NCI-H526 treated with DMSO at 0.1 percent for 48 hours (cell line): Measurements from ENCODE around the gene CDKN2C.

ENCODE experiments used
- DNase-seq: peaks from one replicate; lab custom pipeline; 2025; lab: John Stamatoyannopoulos, UW

Gene CDKN2C

DNA sequence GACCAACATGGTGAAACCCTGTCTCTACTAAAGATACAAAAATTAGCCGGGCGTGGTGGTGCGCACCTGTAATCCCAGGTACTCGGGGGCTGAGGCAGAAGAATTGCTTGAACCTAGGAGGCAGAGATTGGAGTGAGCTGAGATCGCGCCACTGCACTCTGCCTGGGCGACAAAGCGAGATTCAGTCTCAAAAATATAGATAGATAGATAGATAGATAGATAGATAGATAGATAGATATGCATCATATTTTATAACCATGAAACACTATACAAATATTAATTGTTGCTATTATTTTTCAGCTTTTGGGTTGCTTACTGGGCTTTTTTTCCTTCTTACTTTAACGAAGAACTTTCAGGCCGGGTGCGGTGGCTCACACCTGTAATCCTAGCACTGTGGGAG lies 5.2 kb upstream of the CDKN2C start:
- DNase-seq, result no peak

DNA sequence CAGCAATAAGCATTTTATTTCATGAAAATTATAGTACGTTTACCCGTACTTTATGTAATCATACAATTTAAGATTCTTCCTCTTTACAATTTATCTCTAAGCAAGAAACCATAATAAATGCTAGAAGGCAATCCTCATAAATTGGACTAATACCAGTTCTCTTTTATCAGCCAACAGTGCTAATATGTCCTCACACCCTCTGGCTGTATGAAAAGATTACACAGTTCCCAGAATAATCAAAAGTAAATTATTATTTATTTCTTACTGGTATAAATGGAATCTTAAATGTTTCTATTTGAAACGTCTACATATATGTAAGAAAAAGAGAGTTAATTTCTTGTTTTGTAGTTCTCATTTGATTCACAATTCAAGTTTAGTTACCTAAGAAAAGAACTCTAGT lies 3.1 kb upstream of the CDKN2C start:
- no peak for DNase-seq

DNA sequence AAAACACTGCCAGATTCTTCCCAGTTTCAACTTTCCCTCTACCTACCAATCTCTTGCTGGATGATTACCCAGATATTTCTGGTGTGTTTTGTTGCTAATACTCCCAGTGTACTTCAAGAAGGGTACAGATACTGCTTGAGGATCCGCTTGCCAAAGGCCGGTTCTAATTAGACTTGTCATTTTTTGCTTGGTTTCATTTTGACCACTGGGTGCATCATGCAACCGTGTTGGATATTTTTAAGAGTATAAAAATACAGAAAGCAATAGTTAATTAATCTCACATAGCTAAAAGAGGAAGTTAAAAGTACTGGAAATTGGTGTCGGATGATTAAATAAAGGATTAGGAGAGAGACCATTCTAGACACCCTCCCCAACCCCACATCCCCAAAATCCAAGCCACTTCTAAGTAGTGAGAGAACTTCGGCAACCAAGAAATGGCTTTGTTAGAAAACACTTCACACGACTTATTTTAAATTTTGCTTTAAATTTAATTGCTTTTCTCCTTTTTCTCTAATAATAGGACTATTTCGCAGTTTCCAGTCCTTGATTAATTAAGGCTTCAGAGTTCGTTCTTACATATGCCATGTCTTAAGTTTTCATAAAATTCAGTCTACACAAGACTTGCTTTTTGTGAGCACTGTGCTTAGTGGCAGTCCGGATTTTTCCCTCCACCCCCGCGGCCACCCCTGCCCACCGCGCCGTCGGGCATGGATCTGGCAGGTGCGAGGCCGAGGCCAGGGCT lies 2.5 kb upstream of the CDKN2C start:
- no peak for DNase-seq

DNA sequence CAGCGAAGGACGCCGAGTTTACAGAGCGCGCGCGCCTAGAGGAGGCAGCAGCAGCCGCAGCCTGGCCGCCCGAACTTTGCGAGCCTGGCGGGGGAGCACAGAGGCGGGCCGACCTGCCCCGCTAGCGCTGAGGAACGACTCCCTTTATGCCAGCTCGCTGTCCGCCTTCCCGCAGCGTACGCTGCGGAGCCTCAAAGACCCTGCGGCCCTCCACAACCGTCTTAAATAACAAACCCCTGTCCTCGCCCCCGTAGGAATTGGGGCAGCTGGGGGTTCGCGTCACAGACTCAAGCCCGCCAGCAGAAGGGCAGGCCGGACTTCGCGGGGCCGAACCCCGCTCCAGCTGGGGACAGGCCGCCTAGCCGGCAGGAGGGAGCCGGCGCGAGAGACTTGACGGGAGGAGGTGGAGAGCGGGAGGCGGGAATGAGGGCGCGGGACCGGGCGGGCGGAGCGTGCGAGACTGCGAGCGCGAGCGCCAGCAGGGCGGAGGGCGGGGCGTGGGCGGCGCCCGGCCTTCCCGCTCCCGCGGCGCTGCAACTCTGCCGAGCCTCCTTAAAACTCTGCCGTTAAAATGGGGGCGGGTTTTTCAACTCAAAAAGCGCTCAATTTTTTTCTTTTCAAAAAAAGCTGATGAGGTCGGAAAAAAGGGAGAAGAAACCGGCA lies 1.8 kb upstream of the CDKN2C start:
- DNase-seq, result peak; percentile 91

DNA sequence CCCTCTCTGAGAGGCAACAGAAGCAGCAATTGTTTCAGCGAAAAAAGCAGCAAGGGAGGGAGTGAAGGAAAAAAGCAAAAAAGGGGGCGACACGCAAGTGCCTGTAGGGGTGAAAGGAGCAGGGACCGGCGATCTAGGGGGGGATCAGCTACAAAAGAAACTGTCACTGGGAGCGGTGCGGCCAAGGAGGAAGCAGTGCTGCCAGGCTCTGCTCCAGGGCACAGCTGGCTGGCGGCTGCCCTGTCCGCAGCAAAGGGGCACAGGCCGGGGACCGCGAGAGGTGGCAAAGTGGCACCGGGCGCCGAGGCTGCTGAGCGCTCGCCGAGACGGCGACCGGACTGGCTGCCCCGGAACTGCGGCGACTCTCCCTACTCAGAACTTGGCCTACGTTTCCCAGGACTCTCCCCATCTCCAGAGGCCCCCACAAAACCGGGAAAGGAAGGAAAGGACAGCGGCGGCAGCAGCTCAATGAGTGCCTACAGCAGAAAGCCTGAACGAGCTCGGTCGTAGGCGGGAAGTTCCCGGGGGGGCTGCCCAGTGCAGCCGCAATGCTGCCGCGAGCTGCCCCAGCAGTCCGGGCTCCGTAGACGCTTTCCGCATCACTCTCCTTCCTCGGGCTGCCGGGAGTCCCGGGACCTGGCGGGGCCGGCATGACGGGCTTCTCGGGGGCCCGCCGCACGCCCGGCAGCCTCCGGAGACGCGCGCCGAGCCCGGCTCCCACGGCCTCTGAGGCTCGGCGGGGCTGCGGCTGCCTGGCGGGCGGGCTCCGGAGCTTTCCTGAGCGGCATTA lies 1.0 kb upstream of the CDKN2C start:
- peak; percentile 61 for DNase-seq

DNA sequence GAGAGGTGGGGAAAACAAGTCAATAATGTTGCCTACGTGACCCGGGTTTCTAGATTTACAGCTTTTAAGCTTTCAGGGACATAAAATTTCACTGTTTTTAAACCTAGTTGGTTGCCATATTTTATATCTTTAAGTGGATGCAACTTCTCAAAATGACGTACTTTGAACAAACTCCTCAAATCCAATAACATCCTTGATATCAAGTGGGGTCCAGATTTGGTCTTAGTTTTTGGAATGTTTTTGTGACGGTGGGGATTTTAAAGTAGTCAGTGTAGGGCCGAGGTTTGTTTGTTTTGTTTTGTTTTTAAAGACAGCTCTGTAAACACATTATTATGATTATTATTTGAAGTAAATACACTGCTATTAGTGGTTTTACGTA lies 453 bp downstream of the CDKN2C start:
- no peak for DNase-seq

DNA sequence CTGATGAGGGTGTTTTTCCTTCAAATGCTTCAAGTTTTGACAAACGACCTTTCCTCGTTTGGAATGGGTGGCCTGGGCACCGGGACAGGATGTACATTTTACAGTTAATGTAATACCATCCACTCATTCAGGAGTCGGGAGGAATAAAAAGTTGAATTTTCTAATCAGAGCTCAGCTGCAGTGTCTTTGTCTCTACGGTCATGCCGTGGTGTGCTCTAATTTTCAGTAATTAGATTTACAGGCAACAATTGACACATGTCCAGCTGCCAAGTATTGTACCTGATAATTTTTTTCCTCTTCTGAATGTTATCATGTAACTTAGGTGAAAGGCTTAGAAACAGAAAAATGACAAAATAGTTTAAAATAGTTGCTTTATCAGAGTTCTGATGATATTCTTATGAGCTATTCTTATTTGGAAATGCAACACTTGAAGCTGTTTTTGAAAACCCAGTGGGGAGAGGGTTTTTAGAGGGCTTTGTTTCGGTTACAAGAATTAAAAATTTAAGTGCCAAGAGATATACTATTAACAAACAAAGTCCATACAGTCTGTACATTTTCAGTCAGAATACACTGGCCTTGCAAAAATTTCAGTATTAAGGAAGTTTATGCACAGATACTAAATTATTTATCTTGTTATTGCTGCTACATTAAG lies 1.0 kb downstream of the CDKN2C start:
- no peak for DNase-seq

DNA sequence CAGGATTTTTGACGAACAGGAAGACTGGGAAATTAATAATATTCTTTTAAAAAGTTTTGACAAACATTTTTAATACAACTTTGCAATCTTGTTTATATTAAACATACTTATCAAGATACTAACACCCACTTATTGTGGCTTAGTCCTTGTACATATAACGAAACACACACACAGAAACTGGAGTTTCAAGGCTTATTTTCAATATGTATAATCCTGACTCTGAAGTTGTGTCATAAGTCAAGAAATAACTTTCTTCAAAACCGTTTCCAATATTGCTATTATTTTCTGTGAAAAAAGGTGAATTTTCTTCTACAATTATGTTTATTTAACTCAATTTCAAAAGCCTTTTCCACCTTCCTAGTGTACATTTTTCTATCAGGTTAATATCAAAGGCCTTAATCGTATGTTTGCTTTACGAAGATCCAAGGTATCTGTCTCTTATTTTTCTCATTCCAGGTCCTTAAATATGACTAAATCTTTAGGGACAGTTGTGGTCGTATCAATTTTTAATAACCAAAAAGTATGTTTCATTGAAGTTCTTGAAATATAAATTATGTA lies 1.8 kb downstream of the CDKN2C start:
- no peak for DNase-seq

DNA sequence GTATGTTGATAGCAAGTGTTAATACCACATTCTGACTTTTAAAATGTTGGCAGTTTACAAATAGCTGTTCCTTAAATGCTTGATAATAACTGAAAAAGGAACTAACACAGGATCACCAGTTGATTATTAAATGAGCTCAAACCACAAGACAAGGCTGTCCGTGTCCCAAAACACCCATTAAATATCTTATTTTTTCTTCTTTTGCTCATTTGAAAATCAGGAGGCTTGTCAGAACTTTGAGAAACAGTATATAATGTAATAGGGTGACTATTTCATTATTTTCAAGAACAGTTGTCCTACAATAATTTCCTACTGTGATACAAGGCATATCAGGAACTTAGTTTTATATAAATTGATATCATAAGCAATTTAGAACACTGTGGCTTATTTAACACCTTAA lies 2.7 kb downstream of the CDKN2C start:
- DNase-seq, result no peak

DNA sequence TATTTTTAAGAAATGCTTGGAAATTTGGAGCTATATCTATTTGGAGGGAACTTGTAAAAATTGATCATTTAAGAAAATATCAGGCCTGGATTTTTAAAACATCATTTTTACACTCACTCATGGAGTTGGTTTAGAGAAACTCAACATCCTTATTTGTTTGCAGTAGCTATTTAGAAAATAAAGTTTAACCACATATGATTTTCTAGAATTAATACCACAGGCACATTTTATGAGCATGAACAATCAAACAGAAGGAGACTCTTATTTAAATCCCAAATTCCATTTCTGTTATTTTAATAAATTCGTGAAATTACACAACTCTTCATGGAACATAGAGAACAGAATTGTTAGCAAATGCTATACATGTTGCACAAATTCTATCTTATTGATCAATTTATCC lies 3.2 kb downstream of the CDKN2C start:
- DNase-seq, result no peak

DNA sequence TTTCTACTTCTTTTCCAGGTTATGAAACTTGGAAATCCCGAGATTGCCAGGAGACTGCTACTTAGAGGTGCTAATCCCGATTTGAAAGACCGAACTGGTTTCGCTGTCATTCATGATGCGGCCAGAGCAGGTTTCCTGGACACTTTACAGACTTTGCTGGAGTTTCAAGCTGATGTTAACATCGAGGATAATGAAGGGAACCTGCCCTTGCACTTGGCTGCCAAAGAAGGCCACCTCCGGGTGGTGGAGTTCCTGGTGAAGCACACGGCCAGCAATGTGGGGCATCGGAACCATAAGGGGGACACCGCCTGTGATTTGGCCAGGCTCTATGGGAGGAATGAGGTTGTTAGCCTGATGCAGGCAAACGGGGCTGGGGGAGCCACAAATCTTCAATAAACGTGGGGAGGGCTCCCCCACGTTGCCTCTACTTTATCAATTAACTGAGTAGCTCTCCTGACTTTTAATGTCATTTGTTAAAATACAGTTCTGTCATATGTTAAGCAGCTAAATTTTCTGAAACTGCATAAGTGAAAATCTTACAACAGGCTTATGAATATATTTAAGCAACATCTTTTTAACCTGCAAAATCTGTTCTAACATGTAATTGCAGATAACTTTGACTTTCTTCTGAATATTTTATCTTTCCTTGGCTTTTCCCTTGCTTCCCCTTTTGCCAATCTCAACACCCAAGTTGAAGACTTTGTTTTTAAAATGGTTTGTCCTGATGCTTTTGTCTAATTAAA lies 4.0 kb downstream of the CDKN2C start:
- no peak for DNase-seq

DNA sequence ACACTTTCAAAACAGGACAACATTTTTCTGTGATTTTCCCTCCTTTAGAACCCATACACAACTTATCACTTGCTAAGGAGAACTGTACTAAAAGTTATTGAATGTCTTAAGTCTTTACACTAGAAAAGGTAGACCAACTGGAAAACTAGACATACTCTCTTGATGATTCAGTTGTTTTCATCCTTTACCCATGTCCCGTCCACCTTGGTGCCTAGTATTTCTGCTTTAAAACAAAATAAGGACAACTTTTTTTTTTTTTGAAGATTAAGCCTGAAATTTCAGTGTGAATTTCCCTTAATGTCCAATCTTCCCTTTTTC lies 4.5 kb downstream of the CDKN2C start:
- no peak for DNase-seq

DNA sequence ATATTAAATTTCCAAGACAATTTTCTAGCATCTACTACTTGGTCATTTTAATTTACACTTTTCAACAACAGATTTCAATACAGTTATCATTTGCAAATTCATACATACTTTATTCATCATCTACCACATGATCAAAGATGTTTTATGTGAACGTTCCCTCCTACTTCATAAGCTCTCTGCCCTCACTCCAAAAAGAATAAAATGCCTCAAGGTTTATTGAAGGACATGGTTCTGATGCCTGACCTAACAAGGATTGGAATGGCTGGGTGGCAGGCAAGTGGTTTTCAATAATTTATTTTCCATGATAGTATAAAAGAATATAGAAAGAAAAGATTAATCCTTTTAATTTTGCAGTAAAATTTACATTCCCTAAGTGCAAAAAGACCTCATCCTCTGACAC lies 5.4 kb downstream of the CDKN2C start:
- no peak for DNase-seq

DNA sequence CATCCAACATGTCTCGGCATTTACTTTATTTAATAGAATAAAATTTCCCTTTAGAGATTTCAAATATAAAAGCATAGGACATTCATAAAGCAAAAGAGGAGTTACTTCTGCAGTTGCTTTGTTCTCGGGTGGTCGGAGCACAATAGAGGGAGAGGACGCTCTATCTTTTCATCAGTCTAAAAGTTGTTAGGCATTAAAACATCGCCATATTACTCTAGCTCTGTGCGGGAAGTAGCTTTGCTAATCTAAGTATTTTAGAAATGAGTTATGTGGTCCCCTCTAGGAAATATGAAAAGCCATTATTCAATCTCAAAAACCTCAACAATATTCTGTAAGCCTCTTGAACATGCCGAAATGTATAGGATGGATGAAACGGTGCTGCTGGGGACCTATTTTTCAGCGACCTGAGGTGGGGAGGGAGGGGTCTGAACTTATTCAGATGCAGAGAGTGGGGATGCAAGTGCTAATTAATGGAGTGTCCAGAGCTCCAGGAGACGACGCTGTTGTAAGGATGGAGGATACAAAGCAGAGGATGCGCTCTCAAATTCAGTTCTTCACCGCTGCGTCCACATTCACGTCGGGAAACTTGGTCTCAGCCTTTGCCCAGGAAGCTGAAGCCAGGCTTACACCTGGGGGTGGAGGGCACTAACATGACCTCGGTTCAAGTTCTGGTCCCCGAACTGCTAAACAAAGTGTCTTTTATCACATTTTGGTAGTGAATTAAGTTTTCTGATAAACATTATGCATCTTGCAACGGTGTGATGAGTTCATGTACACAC lies 6.3 kb downstream of the CDKN2C start:
- DNase-seq, result no peak

DNA sequence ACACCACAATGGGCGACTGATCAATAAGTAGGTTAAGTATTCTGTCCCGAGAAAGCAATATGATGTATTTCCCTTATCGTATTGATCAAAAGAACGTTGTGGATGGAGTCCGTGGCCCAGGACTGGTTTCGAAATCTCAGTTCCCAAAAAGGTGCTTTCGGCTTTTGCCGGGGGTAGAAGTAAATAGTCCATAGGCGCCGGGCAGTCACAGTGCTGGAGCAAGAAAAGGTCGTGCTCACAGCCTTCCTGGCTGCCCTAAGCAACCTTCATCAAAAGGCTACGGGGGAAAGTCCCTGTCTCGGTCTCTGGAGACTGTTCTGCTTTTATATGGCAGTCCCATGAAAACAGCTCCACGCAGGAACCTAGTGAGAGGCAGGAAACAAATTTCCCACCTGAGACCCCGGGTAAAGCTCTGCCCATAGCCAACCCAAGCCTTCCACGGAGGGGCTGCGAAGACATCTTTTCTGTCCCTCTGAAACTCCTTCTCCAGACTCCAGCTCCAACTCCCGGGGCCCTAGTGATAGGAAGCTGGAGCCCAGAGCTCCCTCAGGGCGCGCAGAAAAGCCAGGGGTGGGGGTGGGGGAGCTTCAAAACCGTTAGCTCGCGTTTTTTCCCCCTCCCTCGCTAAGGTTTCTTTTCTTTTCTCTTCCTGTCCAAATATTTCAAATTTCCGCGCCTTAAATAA lies 7.0 kb downstream of the CDKN2C start:
- DNase-seq, result no peak

DNA sequence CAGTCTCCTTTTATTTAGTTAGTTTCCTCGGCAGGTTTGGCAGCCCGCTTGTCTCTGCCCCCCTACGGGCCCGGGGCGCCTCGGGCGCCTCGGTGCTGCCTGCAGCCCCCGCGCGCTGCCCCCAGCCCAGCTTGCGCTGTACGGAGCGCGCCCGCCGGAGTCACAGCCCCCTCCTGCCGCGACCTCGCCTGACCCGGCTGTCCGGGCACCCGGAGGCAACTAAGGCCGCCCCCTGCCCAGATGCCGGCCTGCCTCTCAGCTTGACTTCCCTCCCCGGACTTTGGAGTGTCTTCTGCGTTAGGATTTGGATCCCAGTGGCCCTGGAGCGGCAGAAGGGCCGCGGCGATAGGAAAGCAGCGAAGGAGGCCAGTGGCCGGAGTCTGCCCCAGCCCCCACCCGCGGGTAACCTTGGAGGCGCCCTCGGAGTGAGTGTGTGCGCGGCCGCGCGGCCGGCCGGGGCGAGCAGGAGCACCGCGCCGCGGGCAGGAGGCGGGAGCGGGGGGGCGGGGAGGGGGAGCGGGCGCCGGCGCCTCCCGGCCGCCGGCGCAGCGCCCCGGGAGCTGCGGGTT lies 7.6 kb downstream of the CDKN2C start:
- no peak for DNase-seq

DNA sequence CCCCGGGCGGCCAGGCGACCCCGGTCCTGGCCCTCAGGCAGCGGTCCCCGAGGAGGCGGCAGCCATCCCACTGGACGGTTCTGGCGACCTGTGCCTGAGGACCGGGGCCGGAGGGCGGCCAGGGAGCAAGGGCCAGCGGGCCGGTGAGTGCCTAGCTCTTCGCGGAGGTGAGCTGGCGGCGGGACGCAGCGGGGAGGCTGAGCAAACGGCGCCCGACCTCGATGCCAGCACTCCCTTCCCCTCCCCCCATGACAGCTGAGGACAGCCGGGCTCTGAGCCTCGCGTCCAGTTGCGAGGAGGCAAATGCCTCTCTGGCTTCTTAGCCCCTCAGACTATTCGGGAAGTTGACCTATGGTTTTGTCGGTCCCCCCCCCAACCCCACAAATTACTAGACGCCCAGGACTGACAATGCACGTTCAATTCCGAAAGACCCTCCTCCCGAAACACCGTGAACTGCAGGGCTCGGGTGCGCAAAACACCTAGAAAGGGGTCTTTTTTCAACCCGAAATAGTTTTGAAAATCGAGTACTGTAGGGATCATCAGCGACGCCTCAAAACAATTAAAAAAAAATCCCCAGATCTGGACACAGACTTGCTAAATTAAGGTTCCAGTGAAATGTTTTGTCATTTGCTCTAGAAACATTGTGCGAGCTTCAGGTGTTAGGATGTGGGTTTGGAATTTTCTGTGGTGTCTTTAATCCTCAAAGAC lies 8.3 kb downstream of the CDKN2C start:
- peak; percentile 43 for DNase-seq

DNA sequence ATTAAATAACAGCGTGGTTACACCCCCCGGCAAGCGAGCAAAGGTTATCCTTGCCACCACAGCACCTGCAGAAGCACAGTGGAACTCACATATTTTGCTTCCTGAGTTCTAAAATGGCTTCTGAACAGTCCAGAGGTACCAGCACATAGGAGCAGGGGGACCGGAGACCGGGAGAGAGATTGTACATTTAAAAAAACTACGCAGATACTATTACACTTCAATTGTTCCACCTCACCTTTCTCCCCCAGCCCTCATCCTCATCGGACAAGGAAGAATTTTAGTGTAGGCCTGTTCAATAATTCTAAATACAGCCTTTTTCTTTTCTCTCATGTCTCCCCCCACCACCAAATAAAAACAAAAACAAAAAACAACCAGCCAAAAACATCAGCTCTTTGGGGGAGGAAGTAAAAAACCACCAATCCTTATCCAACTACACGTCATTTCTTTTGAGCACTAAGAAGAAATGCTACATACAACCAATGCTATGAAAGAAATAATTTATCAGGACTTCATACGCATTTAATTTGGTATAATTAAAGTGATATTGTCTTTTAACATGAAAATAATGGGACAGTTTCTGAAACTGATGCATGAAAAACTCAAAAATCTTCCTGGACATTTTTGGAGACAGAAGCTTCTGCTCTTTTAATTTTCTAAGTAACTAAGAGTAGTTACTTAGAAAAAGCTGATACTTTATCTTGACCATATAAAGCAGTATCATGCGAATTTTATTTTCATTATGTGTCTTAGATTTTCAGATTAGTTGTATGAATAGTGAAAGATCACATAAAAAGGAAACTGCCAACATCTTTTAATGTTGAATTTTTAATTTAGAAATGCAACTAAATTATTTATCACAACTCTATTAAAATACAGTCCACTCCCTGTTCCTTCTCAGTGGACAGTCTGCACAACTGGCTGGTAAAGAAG lies 9.1 kb downstream of the CDKN2C start:
- DNase-seq, result peak; percentile 45
